ENCODE data around the gene COL15A1.

The COL15A1 gene

DNA sequence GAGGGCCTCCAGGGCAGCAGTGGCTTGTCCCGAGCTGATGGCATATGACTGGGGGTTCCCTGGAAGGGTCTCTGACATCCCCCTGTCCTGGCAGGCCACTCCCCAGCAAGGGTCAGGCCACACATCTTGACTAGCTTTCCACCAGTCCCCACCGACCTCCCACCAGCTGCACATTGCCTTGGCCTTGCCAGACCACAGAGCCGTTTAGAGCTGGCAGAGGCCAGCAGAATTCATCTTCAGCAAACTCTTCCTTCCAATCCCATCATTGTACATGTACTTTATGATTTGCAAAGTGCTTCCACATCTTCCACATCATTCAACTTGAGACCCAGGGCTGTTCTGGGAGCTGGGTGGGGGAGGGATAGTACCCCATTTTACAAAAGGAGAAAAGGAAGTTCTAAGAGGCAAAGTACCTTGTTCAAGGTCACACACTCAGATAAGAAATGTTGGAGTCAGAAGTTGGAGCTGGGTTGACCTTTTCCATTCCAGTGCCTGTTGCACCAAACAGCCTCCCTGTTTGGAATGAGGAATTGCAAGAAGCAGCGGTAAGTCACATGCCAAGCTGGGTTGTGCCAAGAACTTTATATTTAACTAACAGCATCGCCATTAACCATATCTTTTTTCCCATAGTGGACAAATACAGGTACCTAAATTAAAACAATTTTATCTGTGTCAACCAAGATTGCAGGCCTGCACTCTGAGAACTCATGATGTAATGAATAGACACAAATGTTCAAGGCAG, 25.8 kb upstream of the COL15A1 start:
- DNase-seq: no peak

DNA sequence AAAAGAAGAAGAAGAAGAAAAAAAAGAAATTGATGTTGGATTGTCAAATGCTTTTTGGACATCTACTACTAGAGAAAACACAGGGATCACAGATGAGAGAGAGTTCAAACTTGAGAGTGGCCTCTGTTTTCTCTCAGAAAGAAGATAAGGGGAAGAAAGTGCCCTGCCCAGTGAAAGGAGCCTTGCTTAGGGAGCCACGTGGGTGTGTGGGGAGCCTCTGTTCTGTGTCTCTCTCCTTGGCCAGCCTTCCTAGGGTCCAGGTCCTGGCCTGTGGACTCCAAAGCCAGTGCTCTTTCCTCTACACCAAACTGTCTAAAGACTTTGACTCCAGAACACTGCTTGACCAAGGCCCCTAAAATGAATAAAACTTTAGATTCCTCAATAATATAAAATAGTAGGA, 22.0 kb upstream of the COL15A1 start:
- no peak for DNase-seq

DNA sequence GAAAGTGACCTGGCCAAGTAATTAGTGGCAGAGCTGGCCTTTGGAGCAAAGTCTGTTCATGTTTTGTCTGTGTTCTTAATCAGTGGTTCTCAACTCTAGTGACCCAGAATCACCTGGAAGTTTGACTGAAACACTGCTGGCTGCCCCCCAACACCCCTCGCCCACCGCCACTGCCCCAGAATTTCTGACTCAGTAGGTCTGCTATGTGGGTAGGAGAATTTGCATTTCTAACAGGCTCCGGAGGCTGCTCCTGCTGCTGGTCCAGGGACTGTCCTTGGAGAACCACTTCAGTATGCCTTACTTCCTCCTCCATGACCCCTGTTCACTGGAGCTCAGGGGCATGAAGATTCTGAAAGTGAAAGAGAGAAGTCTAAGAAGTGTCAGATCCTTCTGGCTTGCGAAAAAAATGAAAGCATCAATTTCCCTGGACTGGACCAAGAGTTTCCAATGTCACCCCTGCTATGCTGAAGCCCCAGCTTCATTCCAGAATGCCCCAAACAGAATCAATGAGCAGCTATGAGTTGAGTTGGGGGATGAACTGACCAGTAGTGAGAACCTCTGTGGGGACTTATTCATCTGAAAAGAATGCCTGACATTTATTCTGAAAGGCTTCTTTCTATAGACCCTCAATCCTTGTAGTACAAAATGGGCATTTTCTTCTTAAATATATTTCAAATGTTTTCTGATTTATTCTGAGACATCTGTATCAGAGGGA, 20.8 kb upstream of the COL15A1 start:
- no peak for DNase-seq

- DNase-seq: no peak
These were observed 20.1 kb upstream of the COL15A1 start for GRCh38 chr9:98923451-98924123.

DNA sequence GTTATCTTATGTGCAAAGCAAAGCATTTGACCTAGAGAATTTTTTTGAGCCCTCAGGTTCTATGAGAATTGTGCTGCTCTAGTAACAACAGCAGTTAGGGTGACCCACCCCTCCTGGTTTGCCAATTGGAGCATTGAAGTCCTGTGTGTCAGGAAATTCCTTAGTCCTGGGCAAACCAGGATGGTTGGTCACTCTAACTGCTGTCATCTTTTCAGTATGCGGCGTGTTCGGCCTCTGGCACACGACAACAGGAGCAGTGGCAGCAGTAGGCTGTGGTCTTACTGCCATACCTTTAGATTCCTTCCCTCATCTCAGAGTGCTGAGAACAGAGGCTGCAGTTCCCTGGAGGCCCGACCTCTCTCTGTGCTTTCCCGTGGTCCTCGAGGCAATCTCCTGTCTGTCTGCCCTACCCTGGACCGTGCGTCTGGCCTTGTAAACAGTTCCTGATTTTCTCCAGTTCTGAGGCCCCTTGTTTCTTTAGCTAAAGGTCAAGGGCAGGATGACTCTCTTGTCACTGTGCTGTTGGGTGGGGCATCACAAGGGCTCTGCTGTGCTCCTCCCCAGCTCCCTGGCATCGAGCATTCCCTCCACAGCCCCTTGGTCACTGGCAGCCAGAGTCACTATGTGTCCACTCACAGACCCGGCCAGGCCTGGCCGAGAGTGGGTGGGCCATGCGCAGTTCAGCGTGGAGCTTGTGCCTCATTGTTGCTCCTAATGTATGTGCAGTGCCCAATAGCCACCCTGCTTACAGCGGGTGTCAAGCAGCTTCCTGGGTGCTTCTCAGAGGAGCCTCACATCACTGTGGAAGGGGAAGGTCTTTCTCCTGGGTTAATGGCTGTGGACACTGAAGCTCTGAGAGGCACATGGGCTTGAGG, 18.5 kb upstream of the COL15A1 start:
- no peak for DNase-seq

DNA sequence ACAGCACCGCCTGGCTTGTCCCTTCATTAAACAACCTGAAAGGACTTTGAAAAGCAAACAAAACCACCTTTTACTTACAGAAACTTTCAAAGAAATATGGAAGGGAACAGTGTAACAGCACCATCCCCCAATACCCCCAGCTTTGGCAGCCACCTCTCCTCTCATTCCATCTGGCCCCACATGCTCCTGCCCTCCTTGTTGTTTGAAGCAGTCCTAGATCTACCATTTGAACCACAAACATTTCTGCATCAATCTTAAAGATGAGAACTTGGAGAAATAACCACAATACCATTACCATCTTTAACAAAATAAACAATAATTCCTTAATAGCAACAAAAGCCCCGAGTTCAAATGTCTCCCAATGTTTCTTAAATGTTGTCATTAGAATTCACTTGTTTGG, 17.8 kb upstream of the COL15A1 start:
- no peak for DNase-seq

- DNase-seq: no peak
These were observed 16.0 kb upstream of the COL15A1 start for GRCh38 chr9:98927724-98928123.

GRCh38 chr9:98929071-98929470, 14.6 kb upstream of the COL15A1 start:
- no peak for DNase-seq

- DNase-seq: no peak
These were observed 13.8 kb upstream of the COL15A1 start for GRCh38 chr9:98929895-98930341.

- no peak for DNase-seq
These were observed 12.9 kb upstream of the COL15A1 start for GRCh38 chr9:98930792-98931191.

DNA sequence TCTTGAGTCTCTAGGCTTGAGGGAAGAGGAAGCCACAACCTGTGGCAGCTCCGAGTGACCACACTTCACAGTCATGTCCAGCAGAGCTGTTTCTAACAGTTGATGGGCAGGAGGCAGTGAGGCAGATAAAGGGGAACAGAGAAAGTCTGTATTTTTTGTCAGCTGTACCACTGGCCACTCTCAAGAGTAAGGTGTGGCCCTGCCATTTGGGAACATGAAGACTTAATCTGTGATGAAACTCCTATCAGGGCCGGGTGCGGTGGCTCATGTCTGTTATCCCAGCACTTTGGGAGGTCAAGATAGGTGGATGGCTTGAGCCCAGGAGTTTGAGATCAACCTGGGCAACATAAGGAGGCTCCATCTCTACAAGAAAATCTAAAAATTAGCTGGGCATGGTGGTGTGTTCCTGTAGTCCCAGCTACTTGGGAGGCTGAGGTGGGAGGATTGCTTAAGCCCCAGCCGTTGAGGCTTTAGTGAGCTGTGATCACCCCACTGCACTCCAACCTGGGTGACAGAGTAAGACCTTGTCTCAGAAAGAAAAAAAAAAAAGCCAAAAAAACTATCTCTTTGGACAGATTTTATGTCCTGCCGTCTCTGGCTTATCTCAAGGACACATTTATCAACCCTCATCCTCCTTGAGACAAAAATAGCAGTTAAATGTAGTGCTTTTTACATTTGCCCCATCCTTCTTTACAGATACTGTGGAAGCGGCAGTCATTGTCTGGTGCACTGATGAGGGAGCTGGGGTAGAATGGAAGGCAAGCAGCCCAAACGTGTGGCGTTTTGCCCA, 11.9 kb upstream of the COL15A1 start:
- DNase-seq: no peak

DNA sequence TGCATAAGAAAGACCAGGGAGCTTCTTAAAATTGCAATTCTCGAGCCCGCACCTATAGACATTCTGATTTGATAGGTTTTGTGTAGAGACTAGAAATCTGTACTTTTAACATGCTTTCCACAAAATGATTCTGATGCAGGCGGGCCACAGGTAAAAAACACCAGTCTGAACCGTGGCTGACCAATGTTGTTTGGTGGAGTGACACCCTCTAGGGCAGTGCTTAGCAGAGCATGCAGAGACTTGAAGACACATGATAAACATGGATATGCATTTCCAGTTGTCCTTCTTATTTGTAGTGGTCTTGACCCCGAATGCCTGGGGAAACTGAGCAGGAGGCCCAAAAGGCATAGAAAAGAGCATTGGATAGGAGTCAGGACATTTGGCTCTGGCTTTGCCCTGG, 10.5 kb upstream of the COL15A1 start:
- DNase-seq: no peak

GRCh38 chr9:98933890-98934289, 9.8 kb upstream of the COL15A1 start:
- DNase-seq: no peak

- DNase-seq: no peak
These were observed 8.6 kb upstream of the COL15A1 start for GRCh38 chr9:98935071-98935505.

GRCh38 chr9:98940276-98940675, 3.4 kb upstream of the COL15A1 start:
- DNase-seq: no peak

GRCh38 chr9:98941946-98942523, 1.7 kb upstream of the COL15A1 start:
- no peak for DNase-seq

DNA sequence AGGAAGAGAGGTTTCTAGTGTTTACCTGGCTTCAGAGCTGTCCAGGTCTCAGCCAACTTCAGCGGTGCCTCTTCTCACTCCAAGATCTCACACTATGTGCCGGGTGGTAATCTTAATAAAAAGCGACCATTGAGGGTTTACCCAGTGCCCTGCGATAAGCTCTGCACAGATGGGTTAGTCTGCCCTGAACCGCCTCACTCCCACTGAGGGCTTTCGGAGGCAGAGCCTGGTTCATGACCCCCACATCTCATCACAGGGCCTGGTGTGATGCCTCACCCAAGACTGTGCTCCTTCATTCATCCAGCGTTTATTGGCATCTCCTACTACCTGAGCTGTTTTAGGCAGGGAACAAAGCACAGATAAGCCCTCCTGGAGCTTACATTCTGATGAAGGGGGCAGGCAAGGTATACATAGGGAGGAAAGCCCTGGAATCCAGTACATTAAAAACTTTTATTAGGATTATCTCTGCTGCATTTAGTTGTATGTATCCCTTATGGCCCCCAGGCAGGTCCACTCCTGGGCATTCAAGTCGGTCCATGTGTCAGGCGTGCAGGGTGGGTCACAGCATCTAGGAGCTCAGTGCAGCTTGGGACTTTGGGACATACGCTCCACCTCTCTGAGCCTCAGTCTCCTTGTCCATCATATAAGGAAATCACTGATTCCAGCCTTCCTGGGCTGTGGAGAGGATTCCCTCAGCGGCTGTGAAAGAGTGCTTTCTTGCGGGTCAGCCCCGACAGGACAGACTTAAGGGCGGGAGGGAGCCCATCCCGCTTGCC, 613 bp upstream of the COL15A1 start:
- DNase-seq: no peak

DNA sequence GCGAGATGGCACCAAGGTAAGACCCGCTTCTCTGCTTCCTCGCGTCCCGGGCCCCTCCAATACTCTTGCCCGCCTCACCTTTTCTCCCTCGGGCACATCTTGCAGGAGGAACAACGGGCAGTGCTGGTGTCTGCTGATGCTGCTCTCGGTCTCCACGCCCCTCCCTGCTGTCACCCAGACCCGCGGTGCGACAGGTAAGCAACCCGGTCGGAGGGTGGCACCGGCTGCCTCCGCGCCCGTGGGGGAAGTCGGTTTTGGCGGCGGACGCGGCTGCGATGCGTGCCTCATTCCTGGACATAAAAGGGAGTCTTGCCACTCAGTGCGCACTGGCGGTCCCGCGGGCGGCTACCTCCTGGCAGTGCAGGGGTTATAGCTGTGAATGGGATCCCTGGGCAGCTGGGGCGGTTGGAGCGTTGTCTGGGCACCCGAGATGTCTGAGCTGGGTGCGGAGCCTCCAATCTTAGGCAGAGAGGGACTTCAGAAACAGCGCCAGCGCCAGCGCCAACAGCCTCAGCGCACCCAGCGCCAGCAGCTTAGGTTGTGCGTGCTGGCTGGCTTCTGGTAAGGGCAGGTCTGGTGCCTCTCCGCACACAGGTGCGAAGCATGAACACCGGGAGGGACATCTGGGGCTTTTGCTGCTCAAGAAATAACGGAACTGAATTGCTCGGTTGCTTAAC, 488 bp downstream of the COL15A1 start:
- DNase-seq: no peak

DNA sequence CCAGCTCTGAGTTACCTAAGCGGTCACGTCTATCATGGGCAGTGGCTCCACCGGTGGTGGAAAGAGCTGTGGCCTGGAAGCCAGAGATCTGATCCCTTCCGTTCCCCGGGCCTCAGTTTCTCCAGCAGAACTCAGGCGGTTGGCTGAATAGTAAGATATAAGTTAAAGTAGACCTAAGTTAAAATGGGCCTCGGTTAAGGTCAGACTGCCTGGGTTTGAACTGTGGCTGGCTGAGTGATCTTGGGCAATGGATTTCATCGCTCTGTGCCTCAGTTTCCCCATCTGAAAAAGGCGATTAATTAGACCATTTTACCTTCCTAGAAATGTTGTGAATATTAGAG, 997 bp downstream of the COL15A1 start:
- DNase-seq: no peak

- DNase-seq: no peak
These were observed 5.9 kb downstream of the COL15A1 start for GRCh38 chr9:98949565-98949964.

Data from NCI-H1417 treated with DMSO at 0.1 percent for 48 hours (cell line).